HG02588 (cell line): Measurements from ENCODE around the gene NKX1-2.
A peak's percentile ranks its signal among the peaks of the same experiment; 100 is the strongest.

Experiments used
- ATAC-seq: cut with Tn5 transposase; IDR thresholded peaks from one replicate; pipeline ENCODE4 v1.9.1; 2021; ENCODE audit warnings: mild to moderate bottlenecking, moderate library complexity; ENCODE audit not compliant: unreplicated experiment

Gene NKX1-2

DNA sequence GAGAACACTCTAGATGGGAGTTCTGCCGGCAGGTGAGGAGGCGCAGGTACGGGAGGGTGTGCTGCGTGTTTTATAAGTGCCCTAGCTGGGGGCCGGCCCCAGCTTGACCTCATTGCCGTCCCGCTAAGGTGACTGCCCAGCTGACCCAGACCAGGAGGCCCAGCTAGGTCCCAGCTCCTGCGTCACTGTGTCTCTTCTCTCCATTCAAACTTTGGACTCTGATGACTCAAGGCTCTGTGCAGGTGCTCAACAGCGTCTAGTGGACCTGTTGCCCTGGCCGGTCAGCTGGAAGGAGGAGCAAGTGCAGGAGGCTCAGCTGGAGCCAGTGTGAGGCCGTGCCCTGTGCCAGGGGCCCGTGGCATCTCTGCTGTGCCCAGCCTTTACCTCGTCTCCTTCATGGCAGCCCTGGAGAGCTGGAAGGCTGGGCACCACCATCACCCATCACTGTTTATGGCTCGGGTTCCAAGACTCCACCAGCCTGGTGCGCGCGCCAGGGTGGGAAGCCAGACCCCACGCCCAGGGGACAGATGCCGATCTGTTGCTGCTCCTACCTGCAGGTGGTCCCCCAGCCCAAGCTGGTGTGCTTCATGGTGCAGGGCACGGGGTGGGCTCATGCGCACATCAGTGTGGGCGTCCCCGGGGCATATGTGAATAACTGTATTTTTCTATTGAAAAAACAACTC is 26.3 kb upstream of the NKX1-2 start:
- ATAC-seq, result no peak

DNA sequence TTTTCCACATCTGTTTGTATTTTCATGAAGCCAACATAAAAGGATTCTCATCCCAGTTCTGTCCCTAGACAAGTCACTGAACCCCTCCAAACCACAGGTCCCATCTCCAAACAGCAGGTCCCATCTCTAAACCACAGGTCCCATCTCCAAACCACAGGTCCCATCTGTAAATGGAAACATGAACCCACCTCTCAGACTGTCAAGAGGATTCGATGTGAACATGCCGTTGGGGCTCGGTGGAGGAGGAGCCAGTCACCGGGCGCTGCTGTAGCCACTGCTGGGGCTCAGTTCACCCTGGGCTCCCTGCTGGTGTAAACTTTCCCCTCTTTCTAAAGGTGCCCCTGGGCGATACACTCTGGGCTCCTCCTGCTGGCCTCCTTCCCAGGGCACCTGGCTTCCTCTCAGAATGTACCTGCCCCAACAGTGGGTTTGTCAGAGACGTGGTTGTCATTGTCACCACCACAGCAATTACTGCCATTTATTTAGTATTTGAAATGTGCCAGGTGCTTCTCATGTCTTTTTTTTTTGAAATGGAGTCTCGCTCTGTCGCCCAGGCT is 24.8 kb upstream of the NKX1-2 start:
- ATAC-seq, result no peak

DNA sequence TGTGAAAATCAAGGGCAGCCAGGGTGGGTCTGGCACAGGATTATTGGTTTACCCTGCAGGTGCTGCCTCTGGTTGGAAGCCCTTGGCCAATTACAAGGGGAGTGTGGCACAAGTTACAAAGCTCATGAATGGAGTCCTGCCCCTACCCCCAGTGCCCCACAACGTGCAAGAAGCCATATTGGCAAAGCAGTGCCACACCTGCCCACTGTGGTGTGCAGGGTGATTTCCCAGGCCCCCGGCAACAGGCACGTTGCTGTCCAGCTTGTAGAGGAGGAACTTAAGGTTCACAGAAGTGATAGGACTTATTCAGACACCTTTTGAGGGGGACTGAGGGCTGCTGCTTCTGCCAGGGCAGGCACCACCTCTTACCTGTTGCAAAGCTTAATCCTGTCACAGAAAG is 23.2 kb upstream of the NKX1-2 start:
- no peak for ATAC-seq

DNA sequence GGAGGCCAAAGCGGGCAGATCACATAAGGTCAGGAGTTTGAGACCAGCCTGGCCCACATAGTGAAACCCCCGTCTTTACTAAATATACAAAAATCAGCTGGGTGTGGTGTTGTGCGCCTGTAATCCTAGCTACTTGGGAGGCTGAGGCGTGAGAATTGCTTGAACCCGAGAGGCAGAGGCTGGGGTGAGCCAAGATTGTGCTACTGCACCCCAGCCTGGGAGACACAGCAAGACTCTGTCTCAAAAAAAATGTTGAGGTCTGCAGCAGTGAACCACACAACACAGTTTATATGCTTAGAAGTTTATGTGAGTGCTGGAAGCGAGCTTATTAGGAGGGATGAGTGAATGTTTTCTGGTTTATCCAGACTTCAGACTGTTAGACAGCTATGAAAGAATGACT is 22.2 kb upstream of the NKX1-2 start:
- no peak for ATAC-seq

DNA sequence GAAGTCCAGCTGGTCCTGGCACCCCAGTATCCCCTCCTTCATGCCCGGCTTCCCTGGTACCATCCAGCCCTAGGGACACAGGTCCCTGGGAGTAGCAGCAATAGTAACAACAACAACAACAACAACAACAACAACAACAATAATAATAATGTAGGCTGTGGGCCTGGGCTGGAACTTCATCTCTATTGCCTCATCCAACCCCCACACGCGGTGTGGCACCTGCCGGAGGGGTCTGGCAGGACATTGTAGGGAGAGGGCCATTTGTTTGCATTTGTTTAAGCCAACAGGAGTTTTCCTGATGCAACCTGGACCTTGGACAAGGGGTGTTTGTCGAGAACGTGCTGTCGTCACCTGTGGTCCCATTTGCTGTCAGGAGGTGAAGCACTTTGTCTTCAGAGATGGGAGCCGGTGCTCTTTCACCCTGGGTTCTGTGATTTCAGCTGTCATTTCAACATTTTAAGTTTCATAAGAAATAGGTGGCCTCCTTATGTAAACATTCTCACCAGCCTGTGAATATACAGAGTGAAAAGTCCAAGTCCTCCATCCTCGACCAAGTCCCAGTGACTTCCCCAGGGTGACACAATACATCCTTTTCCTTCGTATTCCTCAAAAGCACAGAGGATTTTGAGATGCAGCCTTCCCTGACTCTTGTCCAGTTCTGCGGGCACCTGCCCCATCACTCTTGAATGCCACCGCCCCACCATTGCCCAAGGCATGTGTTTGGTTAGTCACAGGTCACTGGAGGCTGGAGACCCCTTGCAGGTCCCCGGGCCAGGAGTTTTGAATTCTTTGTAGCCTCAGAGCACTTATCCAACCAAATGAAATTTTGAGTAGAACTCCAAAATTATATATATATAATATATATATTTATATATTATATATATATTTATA is 21.0 kb upstream of the NKX1-2 start:
- ATAC-seq, result no peak

DNA sequence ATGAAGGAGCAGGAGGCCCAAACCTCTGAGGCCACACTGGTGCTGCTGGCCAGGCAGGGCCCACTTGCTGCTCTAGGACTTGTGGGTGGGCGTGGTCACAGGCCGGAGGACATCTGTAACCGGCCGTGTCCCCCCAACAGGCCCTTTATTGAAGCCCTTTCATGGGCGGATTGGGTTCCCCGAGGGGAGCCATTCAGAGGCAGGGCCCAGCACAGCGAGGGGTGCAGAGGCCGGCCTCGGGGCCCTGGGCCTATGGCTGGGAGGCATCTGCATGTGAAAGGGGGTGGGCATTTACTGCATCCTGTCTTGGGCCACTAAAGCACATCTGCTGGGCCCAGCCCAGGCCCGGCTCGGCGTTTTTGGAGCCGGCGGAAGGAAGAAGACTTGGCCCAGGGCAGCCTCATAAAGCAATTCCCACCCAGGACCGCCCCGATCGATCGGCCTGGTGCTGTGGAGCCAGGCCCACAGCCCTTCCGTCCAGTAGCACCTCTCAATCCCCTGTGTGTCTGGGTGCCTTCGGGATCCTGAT is 20.2 kb upstream of the NKX1-2 start:
- no peak for ATAC-seq

DNA sequence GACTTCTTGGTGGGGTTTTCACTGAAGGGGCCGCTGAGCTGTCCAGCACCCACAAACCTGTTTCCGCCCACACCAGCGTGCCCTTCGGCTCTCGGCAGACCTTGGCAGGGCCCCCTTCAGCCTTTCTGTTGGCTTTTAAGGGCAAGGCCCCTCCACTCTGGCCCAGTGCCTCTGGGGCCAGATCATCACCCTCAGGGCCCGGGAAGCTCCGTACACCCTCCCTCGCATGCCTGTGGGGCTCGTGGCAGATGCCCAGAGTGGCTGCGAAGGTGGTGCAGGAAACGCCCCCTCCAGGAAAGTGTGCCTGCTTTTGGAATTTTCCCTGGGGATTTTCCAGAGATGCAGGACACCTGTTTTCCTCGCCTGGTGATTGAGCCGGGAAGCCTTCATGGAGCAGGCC is 18.8 kb upstream of the NKX1-2 start:
- no peak for ATAC-seq

DNA sequence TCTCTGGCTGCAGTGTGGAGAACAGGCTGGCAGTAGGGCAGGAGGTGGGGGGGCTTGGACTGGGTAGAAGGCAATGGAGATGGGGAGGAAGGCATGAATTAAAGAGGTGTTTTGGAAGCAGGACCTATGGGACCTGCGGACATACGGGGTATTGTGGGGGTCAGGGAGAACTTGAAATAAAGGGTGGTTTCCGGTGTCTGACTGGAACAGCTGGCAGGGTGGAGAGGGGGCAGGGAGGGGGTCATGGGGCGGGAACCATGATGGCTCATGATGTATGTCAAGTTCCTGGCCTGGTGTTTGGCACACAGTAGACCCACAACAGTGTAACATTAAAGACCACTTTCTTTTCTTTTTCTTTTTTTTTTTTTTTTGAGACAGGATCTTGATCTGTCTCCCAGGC is 17.3 kb upstream of the NKX1-2 start:
- ATAC-seq, result no peak

DNA sequence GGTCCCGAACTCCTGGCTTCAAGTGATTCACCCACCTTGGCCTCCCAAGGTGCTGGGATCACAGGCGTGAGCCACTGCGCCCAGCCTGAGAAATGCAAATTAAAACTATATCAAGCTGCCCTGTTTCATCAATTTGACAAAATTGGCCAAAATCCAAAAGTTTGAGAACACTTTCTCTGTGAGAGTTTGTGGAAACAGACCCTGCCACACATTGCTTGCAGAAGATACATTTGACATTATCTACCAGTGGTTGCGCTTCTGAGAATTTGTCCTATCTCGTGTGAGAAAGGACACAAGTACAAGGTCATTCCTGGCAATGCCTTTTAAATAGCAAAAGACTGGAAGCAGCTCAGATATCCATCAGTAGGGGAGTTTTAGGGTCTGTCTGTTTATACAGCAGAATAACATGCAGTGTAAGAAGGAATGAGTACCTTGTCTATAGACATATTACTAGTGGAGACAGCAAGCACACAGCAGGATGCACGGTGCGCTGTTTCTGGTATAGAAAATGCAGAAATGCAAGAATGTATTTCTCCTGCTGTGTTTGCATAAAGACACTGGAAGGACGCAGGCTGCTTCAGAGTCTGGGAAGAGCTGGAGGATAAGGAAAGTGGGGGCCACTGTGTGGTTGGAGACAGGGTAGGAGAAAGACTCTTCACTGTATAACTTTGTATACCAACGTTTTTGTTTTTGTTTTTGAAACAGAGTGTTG is 16.1 kb upstream of the NKX1-2 start:
- no peak for ATAC-seq

DNA sequence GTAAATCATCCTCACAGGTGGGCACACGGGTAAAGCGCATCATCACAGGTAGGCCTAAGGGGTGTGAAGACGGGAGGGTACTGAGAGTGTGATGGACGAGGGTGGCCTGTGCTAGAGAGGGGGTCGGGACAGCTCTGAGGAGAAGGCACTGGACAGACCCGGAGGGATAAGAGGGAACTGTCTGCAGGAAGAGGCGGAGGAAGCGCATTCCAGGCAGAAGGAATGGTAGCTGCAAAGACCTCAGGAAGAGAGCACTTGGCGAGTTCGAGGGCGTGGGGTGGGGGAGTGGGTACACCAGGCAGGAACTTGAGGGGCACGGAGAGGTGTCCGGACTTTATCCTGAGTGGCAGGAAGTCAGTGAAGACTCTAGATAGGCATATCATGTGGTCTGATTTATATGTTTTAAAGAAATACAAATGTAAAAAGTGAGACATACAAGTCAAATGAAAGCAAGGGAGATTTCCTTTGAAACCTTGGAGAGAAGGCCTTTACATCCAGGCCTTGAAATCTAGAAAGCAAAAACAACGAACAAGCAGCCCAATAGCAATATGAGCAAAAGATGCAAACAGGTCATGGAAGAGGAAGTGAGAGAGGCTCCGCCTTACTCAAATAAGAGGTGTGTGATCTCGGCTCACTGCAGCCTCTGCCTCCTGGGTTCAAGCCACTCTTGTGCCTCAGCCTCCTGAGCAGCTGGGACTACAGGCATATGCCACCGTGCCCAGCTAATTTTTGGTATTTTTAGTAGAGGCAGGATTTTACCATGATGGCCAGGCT is 15.4 kb upstream of the NKX1-2 start:
- no peak for ATAC-seq

DNA sequence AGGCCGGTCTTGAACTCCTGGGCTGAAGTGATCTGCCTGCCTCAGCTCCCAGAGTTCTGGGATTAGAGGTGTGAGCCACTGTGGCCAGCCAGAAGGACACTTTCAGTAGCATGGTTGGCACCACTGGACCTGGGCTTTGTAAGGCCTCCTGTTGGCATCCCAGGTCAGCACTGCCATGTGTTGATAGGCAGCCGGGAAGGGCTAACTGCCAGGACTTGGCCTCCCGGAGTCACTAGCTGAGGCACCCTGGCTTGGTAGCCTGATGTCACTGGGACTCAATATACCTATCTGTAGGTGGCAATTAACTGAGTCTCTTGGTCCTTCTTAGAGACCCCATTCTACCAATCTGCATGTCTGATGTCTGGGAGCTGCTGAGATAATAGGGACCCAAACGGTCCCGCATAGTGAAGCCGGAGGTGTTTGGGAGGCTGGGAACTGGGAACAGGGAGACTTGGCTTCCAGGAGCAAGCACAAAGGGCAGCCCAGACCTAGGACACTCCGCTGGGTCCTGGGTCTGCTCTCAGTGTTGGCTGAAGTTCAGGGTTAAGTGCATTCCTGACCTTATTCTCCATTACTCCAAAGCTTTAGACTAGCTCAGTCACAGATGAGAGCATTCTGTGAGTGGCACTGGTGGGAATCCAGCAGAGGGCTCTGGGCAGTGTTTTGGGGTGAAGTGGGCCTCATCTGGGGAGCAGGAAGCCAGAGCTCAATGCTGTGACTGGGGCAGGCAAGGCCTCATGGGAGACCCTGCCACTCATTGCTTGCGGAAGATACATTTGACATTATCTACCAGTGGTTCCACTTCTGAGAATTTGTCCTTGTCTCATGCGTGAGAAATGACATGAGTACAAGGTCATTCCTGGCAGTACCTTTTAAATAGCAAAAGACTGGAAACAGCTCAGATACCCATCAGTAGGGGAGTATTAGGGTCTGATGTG is 14.5 kb upstream of the NKX1-2 start:
- ATAC-seq, result no peak

DNA sequence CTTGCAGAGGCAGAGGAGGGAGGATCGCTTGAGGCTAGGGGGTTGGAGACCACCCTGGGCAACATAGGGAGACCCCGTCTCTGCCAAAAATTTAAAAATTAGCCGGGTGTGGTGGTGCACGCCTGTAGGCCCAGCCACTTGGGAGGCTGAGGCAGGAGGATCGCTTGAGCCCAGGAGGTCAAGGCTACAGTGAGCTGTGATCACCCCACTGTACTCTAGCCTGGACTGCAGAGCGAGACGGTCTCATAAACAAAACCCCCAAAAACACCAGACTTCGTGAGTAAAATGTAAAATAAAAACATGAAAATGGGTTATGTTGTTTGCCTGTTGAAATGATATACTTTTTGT is 12.5 kb upstream of the NKX1-2 start:
- no peak for ATAC-seq

DNA sequence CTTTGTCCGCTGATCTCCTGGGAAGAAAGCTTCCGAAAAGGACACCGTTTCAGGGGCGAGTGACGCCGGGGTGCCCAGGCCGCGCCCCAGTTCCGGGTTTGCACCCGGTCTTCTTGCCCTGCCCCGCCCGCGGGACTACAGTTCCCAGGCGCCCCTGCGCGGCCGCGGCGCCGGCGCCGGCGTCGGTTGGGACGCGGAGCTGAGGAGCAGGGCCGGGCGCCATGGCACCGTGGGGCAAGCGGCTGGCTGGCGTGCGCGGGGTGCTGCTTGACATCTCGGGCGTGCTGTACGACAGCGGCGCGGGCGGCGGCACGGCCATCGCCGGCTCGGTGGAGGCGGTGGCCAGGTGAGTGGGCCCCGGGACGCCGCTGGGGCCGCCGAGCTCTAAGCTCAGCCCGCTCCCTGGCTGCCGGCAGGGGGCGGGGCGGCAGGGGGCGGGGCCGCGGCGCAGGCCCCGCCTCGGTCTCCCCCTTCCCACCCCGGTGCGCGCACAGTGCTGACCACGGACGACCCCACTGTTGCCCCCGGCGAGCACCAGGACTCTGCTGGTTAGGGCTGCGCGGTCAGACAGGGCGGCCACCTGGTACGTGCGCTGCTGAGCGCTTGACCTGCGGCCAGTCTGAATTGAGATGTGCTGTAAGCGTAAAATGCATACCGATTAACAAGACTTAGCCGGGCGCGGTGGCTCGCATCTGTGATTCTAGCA is 12.0 kb upstream of the NKX1-2 start, which contains the start of gene LHPP:
TSS of gene LHPP (plus strand) at position 182 of the 706 bp plus-strand sequence. CDS start at position 222, 40 bp downstream.
- peak; percentile 94 for ATAC-seq

DNA sequence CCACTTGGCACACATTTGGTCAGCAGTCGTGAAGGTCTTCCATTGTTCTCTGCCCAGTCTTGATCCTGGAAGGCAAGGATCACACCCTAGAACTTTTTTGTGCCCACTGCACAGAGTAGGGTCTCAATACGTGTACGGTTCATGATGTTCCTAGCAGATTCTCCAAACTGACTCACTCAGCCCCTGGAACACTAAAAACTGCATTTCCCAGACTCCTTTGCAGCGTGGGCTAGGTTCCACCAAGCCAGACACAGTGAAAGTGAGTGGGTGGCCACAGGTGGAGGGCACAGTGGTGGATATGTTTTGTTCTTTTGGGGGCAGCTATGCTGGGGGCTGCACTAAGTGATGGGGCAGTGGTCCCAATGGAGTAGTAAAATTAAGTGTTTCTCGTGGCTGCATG is 10.3 kb upstream of the NKX1-2 start:
- no peak for ATAC-seq

DNA sequence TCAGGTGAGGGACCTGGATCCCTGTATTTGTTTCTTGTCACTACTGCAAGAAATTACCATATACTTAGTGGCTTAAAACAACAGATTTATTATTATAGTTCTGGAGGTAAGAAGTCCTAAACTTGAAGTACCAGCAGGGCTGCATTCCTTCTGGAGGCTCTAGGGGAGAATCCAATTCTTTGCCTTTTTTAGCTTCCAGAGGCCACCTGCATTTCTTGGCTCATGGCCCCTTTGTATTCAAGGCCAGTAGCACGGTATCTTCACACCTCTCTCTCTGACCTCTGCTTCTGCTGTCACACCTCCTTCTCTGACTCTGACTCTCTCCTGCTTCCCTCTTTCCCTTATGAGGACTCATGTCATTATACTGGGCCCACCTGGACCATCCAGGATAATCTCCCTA is 9.6 kb upstream of the NKX1-2 start:
- ATAC-seq, result no peak

DNA sequence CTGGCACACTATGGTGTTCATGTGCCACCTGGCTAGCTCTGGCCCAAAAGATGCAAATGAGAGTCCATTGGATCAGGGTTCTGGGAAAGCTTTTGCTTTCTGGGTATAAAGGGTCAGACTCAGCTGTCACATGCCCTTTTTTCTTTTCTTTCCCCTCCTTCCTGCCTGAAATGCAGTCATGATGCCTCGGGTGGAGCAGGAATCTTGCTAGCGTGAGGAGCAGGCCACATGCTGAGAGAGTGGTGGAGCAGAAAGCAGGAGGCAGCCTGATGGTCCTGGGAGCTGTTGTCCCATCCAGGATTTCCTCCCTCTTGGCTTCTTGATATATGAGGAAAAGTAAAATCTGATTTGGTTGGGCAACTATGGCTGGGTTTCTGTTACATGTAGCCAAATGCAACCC is 9.1 kb upstream of the NKX1-2 start:
- no peak for ATAC-seq

DNA sequence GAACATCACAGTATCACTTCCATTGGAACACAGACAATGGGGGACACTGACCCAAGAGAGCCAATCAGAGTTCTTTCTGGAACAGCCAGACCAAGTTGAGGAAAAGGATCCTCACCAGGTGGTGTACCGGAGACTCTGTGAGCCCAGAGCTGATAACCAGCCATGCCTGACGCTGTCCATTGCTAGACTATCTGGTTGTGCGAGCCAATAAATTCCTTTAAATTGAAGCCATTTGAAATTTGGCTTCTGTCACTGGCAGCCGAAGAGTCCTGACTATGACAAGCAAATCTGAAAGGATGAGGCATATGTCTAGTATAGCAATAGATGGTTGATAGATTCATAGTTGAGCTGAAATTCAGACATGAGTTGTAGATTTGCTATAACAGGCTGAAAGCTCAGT is 8.6 kb upstream of the NKX1-2 start:
- no peak for ATAC-seq

DNA sequence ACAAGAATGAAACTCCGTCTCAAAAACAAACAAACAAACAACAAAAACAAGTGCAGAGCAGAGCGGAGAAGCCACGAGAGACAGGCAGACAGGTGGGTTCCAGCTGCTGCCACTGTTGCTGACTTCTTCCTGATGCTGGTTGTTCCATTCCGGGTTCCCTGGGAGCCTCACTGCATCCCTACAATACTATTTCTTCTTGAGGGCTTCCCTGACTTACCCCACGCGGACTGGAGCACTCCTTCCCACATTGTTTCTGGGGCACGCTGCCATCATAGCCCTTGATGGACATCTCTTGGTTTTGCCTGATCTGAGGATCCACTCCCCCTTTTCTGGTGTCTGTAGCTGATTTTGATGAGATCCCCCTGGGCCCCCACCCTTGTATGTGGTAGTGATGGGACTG is 5.6 kb upstream of the NKX1-2 start:
- ATAC-seq, result no peak
